Inflammatory macrophage (primary cell): ENCODE measurements around the gene CDH7.

Experiments used
- DNase-seq, 2 donors: peaks; one replicate each; pipeline ENCODE4 v3.0.0-alpha.2; 2020 to 2022

Gene CDH7

DNA sequence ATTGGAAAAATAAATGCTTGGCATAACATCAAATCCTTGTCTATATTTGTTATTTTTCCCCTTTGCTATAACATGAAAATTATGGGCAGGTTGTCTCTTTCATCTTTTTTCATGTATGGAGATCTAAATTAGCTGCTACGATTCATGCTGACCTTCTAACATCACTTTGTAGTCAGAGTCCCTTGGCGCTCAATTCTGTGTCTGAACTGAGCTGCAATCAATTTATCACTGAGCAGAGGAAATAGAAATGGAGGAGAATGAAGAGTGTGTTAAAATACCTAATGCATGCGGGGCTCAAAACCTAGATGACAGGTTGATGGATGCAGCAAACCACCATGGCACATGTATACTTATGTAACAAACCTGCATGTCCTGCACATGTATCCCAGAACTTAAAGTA lies 168.9 kb downstream of the CDH7 start:
- DNase-seq: no peak

DNA sequence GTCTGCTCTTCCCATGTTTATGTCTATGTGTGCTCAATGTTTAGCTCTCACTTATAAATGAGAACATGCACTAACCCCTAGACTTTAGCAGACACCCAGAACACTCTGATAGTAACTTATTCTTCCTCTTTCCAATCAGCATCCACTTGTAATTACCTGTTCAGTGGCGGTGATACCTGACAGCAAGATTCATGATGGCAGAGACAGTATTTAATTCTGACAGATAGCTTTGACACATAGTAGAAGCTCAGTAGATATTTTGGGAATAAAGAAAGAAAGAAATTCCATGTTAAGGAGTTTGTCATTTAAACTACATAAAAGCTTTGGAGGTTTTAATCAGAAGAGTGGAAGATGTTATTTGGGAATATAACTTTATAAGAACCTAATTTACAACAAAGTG lies 171.3 kb downstream of the CDH7 start:
- no peak for DNase-seq

DNA sequence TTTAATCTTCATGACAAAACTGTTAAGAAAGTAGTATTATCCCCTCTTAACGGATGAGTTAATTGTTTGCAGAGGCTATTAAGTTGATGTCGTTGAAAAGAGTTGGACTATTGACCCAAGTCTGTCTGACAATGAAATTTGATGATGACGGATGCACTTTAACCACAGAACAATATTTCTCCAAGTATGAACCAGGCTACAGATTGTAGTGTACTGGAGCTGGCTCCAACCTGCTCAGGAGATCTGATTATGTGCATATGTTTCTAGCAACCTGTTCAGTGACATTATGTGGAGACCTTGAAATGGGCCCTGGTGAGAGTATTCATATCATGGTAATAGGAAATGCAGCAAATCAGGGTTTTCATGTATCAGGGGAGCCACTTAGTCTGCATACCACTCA lies 174.1 kb downstream of the CDH7 start:
- DNase-seq: no peak

DNA sequence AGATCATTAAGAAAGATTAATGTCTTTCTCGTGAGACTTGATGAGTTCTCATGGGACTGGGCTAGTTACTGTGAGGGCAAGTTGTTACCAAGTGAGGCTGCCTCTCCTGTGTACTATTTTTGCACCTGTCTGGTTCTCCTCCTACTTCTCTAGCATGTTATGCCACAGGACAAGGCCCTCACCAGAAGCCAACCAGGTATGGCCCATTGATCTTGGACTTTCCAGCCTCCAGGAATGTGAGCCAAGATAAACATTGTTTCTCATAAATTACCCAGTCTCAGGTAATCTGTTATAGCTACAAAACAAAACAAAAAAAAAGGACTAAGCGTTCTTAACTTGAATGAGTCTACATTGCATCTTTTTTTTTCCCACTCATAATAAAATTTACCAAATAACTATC lies 184.1 kb downstream of the CDH7 start:
- no peak for DNase-seq

DNA sequence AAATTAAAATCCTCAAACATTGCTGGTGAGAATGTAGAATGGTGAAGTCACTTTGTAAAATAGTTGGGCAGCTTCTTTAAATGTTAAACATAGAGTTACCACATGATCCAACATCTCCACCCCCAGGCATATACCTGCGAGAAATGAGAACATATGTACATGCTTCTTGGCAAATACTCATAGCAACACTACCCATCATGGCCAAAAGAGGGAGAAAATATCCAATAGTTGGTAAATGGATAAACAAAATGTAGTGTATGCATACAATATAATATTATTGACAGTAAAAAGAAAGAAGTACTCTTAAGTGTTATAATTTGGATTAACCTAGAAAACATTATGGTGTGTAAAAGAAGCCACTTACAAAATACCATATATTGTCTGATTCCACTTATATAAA lies 185.9 kb downstream of the CDH7 start:
- DNase-seq: no peak

DNA sequence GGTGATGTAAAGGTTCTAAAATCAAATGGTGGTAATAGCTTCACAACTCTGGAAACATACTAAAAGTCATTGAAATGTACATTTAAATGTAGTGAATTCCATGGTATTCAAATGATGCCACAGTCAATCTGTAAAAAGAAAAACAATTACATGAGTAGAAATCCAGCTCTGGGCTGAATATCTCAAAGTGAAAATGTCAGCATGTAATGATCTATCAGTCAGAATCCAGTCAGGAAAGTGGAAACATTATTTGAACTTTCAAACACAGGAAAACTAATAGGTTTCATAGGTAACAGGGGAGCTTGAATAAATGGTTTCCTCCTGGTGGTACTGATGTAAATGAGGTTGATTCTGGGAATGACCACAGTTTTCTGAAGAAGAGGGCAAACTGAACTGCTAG lies 186.4 kb downstream of the CDH7 start:
- no peak for DNase-seq

DNA sequence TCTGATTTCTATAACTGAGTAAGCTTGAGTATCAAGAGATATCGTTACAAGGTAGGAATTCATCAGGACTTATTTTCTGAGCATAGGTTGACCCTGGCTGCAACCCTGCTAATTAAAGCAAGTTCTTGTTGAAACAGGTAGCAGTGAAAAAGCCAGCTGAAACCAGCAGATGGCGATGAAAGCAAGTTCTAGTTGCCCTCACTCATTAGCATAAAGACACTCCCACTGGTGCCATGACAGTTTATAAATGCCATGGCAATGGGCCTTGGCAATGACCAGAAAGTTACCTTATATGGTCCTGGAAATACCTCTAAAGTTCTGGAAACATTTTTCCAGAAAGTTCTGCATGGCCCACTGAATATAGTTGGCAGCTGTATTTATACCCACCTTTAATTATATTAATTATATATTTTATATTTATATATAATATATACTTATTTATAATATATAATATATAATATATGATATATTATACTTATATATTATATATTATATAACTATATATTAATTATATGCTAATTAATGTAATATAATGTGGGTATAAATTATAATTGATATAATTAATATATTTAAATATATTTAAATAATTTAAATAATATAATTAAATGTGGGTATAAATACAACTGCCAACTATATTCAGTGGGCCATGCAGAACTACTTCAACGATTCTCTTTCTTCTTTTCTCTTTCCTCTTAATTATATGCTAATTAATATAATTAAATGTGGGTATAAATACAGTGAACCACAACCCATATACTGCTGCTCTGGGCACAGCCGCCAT lies 188.0 kb downstream of the CDH7 start:
- peak; percentile 32 to 38 for DNase-seq
